Stimulated activated CD4-positive, alpha-beta T cell treated with anti-CD3 and anti-CD28 coated beads, TNF-alpha, amount 100 ng/mL, for 48 hours (primary cell): ENCODE results near the gene TXNL4A.
A peak's percentile ranks its signal among the peaks of the same experiment; 100 is the strongest.
"Not testable (repeated sequence)": the region's sequence is repeated elsewhere in the genome, so short reads cannot be mapped to it uniquely, and the experiment has no call there.

ENCODE experiments used
- DNase-seq, 3 donors: peaks; one replicate each; pipeline ENCODE4 v3.0.0-alpha.2; 2020; ENCODE audit warnings: low read depth in 3 of 3

TXNL4A gene

DNA sequence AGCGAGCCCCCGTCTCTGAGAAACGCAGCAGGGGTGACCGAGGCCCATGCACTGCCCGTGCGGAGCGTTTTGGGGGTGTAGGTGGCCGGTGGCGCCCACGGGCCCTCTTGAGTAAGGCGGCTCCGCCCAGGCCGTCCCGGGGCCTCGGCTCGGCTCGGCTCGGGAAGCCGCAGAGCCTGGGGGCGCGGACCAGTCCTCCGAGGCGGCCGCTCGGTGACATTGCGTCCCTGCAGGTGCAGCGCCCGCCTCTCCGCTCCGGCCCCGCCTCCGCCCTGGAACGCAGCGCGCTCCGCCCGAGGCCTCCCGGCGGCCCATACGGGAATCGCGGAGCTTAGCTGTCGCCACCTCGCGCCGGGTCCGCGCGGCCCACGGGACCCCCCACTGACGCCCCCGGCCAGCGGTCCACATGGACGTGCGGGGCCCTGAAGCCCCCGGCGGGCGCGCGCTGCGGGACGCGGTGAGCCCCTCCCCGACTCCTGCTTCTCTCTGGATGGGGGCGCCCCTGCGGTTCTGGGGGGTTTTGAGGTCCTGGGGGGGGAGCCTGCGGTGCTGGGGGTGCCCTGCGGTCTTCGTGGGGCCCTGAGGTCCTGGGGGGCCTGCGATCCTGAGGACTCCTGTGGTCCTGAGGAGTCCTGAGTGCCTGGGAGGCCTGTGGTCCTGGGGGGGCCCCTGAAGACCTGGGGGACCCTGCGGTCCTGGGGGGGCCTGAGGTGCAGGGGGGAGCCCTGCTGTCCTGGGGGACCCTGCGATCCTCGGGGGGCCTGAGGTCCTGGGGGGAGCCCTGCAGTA lies 23.8 kb downstream of the TXNL4A start, which contains the start of gene HSBP1L1:
Gene HSBP1L1 (plus strand): TSS at position 314 of the 789 bp plus-strand sequence. CDS start 93 bp downstream, at position 407.
- peak in 2 of 3 donors; percentile 53 to 57 for DNase-seq

DNA sequence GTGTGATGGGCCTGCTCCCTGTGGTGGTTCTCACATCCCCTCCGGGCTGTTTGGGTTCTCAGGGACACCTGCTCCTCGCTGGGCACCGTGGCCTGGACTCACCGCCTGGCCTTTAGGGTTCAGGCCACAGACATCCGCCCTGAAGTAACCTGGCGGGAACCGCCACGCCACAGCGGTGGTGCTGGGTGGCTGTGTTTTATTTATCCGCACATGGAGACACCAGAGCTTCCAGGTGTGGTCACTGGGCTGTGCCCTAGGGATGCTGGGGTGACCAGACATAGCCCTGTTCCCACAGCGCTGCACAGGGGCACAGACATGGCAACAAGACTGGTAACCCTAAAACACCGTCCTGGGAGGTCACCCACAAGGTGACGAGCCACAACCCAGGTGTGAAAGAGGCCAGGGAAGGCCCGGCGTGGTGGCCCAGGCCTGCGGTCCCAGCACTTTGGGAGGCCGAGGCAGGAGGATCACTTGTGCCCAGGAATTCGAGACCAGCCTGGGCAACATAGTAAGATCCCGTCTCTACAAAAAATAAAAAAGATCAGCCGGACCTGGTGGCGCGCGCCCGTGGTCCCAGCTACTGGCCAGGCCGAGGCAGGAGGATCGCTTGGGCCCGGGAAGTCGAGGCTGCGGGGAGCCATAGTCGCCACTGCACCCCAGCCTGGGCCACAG lies 24.6 kb downstream of the TXNL4A start:
- DNase-seq = no peak

DNA sequence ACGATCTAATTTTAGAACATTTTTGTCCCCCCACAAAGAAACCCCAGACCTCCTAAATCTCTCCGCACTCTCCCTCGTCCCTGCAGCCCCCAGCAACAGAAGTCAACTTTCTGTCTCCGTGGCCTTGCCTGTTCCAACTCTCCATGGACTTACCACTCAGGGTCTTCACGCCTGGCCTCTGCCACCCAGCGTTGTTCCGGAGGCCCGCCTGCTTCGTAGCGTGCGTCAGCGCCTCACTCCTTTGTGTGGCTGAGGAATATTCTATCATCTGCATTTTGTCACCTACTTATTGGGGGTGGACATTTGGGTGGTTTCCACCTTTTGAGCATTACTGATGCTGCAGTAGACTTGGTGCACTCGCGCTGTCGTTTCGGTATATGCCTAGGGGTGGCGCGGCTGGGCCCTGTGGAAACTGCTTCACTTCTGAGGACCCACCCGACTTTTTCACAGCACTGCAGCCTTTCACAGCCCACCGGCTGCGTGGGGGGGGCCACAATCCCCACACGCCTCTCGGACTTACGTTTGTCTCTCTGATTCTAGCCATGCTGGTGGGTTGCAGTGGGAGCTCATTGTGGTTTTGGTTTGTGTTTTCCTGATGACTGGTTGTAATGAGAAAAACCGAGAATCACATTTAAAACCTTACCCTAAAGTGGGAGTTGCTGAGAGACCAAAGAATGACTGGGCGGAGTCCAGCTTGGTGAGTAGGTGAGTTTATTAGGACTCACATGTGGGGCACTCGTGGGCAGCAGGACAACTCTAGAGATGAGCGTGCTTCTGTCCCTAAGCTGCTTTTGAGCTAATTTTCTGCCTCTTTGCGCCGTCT lies 25.3 kb downstream of the TXNL4A start:
- no peak for DNase-seq

DNA sequence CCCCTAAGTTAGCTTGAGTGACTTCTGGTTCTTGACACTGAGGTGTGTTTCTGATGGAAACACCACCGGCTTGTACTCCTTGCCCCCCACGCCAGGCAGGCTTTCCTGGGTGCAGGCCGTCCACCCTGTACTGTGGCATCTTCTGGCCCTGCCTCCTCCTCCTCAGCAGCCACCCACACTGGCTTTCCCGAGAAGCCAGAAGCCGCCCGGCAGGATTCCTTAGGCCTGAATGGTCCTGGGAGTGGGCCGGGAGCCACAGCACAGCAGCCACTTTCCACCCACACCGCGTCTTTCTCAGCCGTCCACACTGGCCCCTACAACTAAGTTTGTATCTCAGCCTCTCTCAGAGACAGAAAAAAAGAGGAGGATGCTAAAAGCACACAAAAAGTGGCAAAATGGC lies 26.1 kb downstream of the TXNL4A start:
- DNase-seq = no peak

DNA sequence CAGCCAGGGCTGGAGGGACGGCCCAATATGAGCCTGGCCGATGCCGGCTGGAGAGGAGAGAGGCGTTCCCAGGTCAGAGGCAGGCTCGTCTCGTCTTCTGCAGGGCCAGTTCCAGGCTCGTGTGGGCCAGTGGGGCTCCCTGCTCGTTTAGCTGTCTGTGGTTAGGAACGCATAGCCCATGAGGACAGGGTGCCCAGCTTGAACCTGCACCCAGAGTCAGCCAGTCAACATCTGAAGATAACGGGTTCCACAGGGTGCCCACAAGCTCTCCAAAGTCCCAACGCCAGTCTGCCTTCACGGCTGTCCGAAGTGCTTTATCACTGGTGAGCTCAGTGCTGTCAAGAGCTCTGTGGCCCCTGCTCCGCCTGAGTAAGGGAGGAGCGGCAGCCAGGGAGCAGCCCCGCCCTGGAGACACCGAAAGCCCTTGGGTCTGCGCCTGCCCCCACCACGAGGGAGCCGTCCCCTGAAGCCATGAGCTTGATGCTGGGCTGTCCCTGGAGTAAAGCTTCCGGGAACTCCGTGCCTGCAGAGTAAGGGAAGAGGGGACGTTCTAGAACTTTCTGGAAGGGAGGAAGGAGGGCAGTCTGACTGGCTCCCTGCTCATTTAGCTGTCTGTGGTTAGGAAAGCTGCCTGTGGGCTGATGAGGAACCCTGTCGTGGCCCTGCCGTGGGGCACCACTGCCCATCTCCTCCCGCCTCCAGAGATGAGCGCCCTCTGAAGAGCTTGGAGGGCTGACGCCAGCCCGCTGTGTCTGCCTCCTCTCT lies 26.7 kb downstream of the TXNL4A start:
- DNase-seq = no peak

DNA sequence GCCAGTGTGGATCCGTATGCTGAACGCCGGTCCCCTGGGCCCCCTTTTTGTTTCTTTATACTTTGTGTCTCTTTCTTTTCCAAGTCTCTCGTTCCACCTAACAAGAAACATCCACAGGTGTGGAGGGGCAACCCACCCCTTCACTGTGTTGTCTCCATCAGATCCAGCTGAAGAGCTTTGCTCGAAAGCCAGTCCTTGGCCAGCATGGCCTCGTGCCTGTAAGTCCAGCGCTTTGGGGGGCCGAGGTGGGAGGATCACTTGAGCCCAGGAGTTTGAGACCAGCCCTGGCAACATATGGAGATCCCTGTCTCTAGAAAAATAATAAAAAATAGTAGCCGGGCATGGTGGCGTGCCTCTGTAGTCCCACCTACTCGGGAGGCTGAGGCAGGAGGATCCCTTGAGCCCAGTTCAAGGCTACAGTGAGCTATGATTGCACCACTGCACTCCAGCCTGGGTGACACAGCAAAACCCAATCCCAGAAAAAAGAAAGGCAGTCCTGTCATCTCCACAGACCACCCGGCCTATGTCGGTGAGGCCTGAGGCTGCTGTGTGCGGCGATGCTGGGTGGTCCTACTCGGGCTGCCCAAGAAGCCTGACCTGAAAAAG lies 27.3 kb downstream of the TXNL4A start:
- no peak for DNase-seq

DNA sequence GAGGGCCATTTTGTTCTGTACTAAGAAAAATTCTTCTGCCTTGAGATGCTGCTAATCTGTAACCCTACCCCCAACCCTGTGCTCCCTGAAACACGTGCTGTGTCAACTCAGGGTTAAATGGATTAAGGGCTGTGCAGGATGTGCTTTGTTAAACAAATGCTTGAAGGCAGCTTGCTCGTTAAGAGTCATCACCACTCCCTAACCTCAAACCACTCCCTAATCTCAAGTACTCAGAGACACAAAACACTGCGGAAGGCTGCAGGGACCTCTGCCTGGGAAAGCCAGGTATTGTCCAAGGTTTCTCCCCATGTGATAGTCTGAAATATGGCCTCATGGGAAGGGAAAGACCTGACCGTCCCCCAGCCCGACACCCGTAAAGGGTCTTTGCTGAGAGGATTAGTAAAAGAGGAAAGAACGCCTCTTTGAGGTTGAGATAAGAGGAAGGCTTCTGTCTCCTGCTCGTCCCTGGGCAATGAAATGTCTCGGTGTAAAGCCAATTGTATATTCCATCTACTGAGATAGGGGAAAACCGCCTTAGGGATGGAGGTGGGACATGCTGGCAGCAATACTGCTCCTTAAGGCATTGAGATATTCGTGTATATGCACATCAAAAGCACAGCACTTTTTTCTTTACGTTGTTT lies 28.1 kb downstream of the TXNL4A start:
- not testable (repeated sequence) for DNase-seq

DNA sequence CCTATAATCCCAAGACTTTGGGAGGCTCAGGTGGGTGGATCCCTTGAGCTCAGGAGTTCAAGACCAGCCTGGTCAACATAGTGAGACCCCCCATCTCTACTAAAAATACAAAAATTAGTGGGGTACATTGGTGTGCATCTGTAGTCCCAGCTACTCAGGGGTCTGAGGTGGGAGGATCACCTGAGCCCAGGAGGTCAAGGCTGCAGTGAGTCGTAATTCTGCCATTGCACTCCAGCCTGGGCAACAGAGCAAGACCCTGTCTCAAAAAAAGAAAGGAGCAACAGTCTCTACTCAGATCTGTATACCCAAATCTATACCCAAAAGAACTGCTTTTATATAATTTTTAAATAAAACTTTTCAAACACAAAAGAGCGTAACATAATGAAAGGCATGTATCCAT lies 29.4 kb downstream of the TXNL4A start:
- no peak for DNase-seq

DNA sequence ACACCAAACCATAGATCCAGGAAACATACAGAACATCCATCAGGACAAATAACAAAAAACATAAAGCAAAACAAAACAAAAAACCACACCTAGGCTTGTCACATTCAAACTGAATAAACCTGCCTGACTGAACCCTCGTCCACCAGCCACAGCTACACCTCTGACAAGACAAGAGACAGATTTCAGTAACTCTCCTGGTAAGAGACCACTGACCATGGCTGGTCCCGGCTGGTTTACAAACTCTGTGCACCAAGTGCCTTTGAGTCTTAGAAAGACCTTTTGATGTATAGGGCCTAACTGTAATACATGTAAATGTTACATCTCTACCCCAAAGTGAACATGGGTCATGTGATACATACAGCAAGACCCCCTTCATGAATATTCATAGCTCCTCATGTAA lies 32.1 kb downstream of the TXNL4A start:
- DNase-seq = no peak

DNA sequence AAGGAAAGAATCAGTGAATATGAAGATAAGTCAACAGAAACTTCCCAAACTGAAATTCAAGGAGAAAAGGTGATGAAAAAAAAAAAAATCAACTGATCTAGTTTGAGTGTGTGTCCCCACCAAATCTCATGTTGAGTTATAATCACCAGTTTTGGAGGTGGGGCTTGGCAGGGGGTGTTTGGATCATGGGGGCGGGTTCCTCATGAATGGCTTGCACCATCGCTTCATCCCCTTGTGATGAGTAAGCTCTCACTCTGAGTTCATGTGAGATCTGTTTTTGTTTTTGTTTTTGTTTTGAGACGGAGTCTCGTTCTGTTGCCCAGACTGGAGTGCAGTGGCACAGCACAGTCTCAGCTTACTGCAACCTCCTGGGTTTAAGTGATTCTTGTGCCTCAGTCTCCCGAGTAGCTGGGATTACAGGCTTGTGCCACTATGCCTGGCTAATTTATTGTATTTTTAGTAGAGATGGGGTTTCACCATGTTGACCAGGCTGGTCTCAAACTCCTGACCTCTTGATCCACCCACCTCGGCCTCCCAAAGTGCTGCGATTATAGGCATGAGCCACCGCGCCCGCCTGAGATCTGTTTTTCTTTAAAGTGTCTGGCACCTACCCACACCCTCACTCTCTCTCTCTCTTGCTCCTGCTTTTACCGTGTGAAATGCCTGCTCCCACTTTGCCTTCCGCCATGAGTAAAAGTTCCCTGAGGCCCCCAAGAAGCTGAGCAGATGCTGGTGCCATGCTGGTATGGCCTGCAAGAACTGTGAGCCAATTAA lies 32.9 kb downstream of the TXNL4A start:
- DNase-seq = no peak

DNA sequence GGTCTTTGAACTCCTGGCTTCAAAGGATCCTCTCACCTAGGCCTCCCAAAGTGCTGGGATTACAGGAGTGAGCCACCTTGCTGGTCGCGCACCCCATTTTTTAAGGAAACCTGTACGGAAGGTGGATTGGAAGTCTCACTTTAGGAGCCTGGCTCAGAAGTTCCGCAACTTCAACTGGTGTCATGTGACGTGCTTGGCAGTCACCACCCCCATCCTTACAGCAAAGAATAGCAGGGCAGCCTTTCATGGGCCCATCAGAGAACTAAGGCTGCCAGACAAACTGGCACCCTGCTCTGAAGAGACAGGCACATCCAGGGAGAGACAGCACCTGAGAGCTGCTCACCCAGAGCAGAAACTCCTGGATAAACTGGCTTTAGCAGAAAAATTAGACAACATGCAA lies 33.6 kb downstream of the TXNL4A start:
- DNase-seq = no peak

DNA sequence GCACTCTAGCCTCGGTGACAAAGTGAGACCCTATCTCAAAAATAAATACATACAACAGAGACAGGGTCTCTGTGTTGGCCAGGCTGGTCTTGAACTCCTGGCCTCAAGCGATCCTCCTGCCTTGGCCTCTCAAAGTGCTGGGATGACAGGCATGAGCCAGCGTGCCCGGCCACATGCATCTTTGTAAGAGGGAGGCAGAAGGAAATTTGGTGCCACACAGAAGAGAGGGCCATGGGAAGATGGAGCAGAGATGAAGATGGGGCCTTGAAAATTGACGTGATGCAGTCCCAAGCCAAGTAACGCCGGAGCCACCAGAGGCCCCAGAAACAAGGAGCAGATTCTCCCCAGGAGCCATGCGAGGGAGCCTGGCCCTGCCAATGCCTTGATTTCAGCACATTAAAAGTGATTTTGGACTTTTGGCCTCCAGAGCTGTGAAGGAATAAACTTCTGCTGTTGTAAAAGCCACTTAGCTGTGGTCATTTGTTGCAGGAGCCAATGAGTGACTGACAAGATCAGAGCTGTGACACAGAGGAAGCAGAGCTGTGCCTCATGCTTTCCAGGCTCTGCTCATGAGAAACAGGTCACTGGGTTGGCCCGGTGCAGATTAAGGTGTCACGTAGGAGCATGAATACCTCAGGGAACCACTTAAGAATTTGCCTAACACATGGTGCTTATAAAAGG lies 34.3 kb downstream of the TXNL4A start:
- DNase-seq = no peak

DNA sequence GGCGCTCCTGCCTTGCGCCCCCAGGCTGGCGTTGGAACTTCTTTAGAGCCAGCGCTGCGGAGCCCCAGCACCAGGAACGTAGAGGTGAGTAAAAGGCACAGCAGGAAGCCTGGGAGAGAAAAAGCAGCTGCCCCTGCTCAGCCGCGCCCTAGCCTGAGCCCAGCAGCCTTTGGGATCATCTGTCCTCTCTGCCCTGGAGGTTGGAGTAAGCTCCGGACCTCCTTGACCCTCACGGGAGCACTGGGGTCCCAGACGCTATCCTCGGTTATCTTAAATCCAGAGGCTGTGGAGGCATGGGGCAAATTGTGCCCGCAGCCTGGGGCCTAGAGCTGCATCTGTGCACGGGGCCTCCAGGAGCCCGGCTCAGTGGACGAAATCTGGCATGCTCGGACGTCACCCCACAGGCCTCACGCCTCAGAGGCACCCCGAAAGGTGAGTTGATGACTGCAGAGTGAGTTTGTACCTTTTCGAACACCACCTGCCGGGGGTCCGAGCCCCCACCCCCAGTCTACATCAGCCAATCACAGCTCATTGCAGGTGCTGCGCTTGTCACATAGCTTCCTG lies 35.3 kb downstream of the TXNL4A start:
- no peak for DNase-seq

DNA sequence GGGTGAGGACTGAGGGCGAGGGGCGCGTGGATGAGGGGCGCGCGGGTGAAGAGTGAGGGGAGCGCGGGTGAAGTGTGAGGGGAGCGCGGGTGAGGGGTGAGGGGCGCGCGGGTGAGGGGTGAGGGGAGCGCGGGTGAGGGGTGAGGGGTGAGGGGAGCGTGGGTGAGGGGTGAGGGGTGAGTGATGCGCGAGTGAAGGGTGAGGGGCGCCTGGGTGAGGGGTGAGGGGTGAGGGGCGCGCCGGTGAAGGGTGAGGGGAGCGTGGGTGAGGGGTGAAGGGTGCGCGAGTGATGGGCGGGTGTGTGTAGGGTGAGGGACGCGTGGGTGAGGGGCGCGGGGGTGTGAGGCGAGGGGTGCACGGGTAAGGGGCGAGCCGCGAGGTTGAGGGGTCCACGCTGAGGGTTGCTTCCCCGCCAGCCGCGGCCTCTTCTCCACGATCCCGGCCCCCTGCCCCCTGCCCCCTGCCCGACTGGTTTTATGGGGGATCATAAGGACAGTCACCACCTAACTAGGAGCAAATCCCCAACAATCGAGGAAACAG lies 35.8 kb downstream of the TXNL4A start:
- no peak for DNase-seq

DNA sequence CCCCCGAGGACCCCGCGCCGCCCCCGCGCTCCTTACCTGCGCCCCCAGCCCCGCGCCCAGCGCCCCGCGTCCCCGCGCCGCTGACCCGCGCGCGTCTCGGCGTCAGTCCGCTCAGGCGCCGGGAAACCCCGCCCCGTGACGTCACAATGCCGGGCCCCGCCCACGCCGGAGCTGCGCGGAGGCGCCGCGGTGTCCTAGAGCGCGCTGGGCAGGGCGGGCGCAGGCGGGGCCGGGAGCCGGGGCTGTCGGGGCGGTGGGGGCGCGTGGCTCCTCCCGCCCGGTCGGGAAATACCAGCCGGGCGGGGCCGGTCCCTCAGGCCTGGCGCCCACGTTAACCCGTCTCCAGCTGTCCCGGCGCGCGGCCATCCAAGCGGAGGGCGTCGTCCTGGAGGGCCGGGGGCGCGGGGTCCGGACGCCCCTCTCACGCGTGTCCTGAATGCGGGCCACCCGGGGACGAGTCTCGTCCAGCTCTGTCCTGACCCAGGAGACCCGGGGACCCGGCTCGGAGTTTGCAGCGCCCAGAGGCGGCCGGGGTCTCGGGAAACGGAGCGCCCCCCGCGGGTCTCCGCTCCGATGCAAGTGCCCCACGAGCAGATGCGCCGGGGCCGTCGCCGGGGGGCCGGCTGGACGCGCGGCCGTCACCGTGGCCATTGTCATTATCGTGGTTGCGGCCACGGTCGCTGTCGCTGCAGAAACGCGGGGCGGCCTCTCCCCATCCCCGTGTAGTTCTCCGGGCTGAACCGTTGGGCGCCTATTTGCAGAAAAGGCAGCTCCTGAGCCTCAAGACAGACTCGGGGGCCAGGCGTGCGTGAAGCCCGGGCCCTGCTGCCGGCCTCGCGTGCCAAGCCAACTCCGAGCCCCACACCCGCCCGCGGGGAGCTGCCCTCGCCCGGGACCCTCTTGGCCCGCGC lies 36.6 kb downstream of the TXNL4A start, which contains the start of gene SLC66A2:
Gene SLC66A2 (minus strand): TSS at position 109 of the 911 bp plus-strand sequence. CDS start 727 bp downstream, outside the sequence.
- peak; percentile 84 to 96 (median 90) for DNase-seq

DNA sequence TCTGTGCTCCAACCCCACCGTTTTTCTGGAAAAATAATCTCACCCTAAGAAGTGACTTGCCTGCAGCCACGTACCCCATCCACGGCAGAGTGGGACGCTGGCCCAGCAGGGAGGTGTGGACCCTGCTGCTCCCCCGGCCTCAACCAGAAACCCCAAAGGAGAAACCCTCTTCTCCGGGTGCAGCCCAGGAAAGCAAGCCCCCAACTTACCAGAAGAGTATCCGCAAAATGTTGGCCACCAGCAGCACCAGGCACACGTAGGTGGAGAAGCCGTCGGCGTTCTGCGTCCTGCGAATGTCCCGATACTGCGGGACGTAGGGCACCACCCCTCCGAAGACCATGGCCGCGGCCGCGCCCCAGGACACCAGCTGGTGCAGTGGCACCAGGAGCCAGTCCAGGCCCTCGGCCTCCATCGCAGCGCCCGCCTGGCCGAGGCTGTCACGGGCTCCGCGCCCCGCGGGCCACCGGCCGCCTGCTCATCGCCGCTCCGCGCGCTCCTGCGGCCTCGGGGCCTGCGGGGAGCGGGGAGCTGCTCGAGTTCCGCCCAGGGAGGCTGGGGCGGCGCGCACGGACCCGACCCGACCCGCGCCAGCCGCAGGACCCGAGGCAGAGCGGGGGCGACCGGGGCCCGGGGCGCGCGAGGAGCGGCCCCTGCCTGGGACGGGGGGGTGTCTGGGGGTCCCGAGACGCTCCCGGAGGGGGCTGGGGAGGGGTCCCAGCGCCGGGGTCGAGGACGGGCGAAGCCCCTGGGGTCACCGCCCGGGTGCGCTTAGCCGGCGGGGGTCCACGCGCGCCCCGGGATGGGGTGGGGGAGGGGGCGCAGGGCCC lies 37.6 kb downstream of the TXNL4A start:
- DNase-seq = no peak
